ENCODE measurements around the gene CYBB.

The CYBB gene

GRCh38 chrX:37786624-37787422 is 7.0 kb downstream of the CYBB start:
- peak in 1 of 5 donors; percentile 15 for DNase-seq

DNA sequence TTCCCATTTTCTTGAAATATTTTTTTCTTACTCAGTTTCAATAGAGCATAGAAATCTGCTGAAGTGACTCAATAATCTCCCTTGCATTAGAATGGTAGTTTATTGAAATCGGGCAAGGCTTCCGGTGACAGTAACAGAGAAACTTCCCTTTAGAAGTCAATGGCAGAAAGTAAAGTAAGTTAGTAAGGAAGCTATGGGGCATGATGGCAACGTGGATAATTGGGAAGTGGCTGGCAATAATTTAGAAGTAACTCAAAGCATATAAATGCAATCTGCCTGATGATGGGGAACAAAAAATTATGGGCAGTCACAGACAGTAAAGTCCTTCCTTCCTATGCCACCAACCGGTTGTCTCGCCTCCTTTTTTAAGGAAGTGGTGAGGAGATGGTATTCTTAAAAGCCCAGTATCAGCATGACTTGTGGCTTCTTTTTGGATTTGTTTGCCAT is 7.6 kb downstream of the CYBB start:
- no peak for DNase-seq

DNA sequence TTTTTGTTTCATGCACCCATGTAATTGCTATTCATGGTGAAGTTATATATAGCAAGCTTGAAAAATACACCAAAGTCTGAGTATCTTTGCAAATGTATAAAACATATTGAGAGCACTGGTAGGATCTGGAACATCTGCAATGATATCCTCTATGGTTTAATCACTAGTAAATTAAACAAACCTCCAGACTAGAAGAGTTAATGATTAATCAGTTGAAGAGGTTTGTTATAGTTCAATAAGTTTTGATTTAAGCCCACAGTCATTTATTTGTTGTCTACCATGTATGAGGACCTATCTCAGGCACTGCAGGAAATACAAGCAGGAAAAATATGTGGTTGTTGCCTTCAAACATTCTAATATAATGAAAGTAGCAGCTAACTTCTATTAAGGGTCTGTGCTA is 16.5 kb downstream of the CYBB start:
- no peak for DNase-seq

DNA sequence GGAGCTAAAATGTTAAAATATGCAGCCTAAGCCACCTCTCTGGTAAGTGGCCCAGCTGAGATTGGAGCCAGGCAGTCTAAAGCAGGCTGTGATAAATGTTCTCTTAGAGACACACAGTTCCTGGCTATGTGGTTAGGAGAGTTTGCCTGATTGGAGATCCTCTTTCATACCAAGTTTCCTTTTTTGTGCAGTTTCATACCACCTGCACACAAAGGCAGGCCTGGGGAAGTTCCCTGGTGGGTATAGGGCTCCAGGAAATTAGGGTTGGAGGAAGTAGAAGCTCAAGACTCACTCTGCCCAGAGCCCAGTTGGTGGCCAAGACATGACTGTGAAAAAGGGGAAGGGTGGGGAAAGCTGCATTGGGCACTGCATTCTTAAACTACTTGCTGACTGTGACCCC is 16.9 kb downstream of the CYBB start:
- no peak for DNase-seq

DNA sequence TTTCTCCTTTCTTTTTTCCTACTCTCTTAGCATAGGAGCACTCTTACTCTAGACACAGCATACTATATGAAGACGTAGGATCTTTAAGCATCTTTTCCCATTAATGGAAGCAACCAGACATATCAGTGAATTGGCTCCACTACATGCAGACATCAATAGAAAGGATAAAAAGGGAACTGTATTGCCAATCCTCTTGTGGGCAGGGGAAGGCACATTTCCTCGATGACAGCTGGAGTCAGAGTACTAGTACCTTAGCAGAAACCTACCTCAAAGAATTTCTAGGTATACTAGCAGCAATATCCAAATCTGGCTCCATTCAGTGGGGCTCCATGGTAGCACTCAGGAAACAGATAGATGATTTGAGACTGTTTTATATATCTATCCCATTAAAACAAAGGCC is 20.1 kb downstream of the CYBB start:
- DNase-seq: no peak

GRCh38 chrX:37800717-37801116 is 20.9 kb downstream of the CYBB start:
- no peak for DNase-seq

- no peak for DNase-seq
These were observed 22.2 kb downstream of the CYBB start for GRCh38 chrX:37802028-37802427.

DNA sequence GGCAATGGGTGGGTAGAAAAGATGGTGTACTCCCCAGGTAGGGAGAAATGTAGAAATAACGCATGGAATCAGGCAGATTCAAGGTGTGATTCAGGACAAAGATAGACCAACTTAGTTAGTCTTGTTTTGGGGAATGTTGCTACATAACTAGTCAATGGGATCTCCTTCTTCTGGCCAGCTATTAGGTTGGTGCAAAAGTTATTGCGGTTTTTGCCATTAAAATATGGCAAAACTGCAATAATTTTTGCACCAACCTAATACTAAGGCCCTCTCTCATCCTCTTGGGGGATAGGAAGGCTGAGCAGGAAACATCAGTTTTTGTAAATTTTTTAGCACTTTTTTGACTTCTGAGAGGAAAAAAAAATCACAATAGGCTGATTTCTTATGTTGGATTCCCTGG is 23.2 kb downstream of the CYBB start:
- no peak for DNase-seq

- DNase-seq: no peak
These were observed 30.1 kb downstream of the CYBB start for GRCh38 chrX:37809970-37810369.

DNA sequence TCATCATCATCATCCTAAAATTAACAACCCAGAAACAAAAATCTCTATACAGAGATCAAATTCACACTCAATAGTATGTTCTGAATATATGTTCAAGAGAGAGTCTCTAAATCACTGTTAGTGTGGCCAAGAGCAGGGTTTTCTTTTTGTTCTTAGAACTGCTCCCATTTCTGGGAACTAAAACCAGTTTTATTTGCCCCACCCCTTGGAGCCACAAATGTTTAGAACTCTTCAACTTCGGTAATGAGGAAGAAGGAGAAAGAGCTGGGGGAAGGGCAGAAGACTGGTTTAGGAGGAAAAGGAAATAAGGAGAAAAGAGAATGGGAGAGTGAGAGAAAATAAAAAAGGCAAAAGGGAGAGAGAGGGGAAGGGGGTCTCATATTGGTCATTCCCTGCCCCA is 32.3 kb downstream of the CYBB start:
- DNase-seq: no peak

- no peak for DNase-seq
These were observed 33.7 kb downstream of the CYBB start for GRCh38 chrX:37813570-37813969.

- DNase-seq: no peak
These were observed 35.5 kb downstream of the CYBB start for GRCh38 chrX:37815366-37815765.

GRCh38 chrX:37816766-37817165 is 36.9 kb downstream of the CYBB start:
- no peak for DNase-seq

- no peak for DNase-seq
These were observed 37.3 kb downstream of the CYBB start for GRCh38 chrX:37817176-37817575.

- DNase-seq: no peak
These were observed 37.7 kb downstream of the CYBB start for GRCh38 chrX:37817579-37817978.

DNA sequence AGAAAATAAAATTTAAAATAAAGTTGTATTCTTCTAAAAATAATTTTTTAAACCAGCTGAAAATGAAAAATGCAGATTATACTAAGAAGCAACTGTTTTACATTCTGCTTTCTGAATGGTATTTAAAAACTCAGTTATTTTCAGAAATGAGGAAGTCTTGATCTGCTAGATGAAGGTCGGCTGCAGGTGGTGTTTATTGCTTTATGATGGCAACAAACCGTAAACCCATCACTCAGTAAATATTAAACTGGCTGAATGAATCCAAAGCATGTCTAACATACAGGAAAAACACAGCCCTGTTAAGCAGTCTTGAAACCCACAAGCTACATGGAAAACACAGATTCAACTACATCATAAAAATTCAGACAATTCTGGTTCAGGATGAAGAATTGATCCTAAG is 38.2 kb downstream of the CYBB start:
- no peak for DNase-seq

DNA sequence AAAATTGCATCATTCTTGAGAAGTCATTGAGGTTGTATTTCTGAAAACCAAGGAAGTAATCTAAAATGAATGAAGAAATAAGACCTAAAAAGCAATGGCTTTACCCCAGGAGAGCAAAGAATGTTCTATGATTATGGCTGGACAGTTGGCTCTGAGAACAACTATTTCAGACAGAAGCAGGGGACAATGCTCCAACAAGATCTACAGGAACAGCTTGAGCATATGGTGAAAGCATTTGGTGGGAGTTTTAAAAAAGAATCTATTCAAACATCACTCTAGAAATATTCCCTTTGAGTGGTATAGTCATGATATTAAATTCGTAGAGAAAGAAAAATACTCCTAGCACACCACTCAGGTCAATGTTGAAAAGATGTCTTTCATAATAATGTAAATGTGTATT is 40.8 kb downstream of the CYBB start:
- DNase-seq: no peak

- no peak for DNase-seq
These were observed 44.8 kb downstream of the CYBB start for GRCh38 chrX:37824491-37825214.

- peak; percentile 6 to 54 (median 27) for DNase-seq
These were observed 45.5 kb downstream of the CYBB start for GRCh38 chrX:37825215-37825842.

GRCh38 chrX:37829721-37830120 is 49.9 kb downstream of the CYBB start:
- no peak for DNase-seq

GRCh38 chrX:37830371-37830770 is 50.5 kb downstream of the CYBB start:
- DNase-seq: no peak

- DNase-seq: no peak
These were observed 55.1 kb downstream of the CYBB start for GRCh38 chrX:37834937-37835336.

DNA sequence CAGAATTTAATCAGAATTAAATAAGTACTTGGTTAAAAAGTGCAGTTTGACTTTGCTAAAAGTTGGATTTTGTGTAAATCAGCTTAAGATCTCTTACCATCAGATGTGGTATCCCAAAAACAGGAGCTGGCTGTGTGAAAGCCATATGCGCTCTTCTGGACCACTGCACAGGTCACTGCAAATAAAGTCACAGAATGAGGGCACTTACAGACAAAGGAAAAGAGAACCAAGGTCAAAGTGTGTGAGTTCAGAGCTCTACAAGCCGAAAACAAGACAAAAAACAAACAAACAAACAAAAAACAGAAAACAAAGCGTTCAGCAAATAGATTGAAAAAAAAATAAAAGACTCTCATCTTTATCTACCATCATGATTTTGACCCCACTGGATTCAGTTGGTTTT is 61.1 kb downstream of the CYBB start:
- DNase-seq: no peak

DNA sequence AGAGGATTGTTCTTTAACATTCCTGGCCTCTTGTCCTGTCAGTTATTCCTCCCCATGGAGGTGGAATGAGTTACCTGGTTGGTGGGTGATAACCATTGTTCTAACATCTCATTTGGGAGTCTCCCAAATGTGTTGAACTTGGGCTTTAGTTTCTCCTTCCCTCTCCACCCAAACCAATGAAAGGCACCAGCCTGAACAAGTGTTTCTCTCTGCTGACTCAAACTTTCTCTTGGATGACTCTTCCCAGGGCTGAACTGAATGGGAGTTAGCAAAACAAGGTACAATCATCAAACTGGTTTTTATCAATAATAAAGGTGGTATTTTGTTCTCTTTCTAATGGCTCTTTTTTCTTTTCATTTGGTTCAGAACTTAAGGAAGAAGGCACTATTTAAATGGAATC is 64.8 kb downstream of the CYBB start:
- DNase-seq: no peak
